NOMO-1 (cell line): ENCODE data around the gene RNU7-1.
A peak's percentile ranks its signal among the peaks of the same experiment; 100 is the strongest.

Experiments
- DNase-seq, 2 experiments: peaks; one replicate each; lab custom pipeline; 2025; ENCODE audit not compliant: unreplicated experiment in 2 of 2; lab: John Stamatoyannopoulos, UW

Gene RNU7-1

GRCh38 chr12:6917491-6918231, 26.0 kb upstream of the RNU7-1 start:
- DNase-seq: no peak

- no peak for DNase-seq
Observed at GRCh38 chr12:6919588-6919987, 24.0 kb upstream of the RNU7-1 start.

- no peak for DNase-seq
Observed at GRCh38 chr12:6921539-6921938, 22.1 kb upstream of the RNU7-1 start.

- no peak for DNase-seq
Observed at GRCh38 chr12:6921996-6922946, 21.3 kb upstream of the RNU7-1 start.

GRCh38 chr12:6923003-6923732, 20.4 kb upstream of the RNU7-1 start:
- no peak for DNase-seq

GRCh38 chr12:6923851-6924250, 19.8 kb upstream of the RNU7-1 start:
- DNase-seq: no peak

GRCh38 chr12:6925239-6925539, 18.4 kb upstream of the RNU7-1 start:
- no peak for DNase-seq

GRCh38 chr12:6925540-6926279, 17.9 kb upstream of the RNU7-1 start:
- no peak for DNase-seq

GRCh38 chr12:6927379-6928021, 16.1 kb upstream of the RNU7-1 start, which contains the start of gene ATN1:
ATN1 (plus strand) TSS chr12:6927959; CDS start chr12:6934002, 6,043 bp downstream.
- peak in 1 of 2 experiments; percentile 26 for DNase-seq

- no peak for DNase-seq
Observed at GRCh38 chr12:6928022-6928702, 15.5 kb upstream of the RNU7-1 start.

- DNase-seq: no peak
Observed at GRCh38 chr12:6928703-6929407, 14.8 kb upstream of the RNU7-1 start.

GRCh38 chr12:6929466-6930452, 13.9 kb upstream of the RNU7-1 start:
- DNase-seq: no peak

- no peak for DNase-seq
Observed at GRCh38 chr12:6932766-6933165, 10.8 kb upstream of the RNU7-1 start.

- no peak for DNase-seq
Observed at GRCh38 chr12:6934110-6934509, 9.5 kb upstream of the RNU7-1 start.

GRCh38 chr12:6935371-6936193, 8.0 kb upstream of the RNU7-1 start:
- no peak for DNase-seq

- no peak for DNase-seq
Observed at GRCh38 chr12:6936194-6936635, 7.4 kb upstream of the RNU7-1 start.
